Measurements from ENCODE around the gene COL27A1.

DNA sequence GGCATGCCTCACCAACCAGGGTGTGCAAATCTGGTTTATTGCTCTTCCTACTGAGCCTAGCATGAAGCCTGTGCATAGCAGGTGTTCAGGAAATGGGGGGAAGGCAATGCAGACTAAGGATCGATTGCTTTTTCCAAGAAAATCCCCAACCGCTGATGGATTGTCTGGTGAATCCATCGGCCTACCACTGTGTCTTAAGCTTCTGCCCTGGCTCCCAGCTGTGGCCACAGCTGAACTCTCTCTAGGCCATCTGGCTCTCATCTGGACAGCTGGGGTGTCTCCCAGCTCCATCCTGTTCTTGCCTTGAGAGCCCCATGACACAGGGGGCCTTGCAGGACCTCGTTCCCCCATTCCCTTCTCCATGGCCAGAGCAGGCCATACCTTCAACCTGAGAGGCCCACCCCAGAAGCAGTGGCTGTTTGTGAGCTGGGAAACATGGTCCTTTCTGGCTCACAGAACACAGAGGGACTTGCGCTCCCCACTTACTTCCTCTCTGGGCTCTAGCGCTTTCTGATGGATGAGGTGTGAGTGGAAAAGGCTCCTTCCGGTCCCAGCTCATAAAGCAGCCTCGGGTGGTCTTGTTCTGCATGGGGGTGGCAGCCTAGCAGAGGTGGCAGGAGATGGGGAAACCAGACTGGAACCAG lies 41.8 kb downstream of the COL27A1 start:
- TF ChIP-seq, protein P1, sequence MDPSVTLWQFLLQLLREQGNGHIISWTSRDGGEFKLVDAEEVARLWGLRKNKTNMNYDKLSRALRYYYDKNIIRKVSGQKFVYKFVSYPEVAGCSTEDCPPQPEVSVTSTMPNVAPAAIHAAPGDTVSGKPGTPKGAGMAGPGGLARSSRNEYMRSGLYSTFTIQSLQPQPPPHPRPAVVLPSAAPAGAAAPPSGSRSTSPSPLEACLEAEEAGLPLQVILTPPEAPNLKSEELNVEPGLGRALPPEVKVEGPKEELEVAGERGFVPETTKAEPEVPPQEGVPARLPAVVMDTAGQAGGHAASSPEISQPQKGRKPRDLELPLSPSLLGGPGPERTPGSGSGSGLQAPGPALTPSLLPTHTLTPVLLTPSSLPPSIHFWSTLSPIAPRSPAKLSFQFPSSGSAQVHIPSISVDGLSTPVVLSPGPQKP (IDR thresholded peaks at IDR 0.05; ENCODE audit: low read depth, low read length) = no peak
- TF ChIP-seq, protein P2, sequence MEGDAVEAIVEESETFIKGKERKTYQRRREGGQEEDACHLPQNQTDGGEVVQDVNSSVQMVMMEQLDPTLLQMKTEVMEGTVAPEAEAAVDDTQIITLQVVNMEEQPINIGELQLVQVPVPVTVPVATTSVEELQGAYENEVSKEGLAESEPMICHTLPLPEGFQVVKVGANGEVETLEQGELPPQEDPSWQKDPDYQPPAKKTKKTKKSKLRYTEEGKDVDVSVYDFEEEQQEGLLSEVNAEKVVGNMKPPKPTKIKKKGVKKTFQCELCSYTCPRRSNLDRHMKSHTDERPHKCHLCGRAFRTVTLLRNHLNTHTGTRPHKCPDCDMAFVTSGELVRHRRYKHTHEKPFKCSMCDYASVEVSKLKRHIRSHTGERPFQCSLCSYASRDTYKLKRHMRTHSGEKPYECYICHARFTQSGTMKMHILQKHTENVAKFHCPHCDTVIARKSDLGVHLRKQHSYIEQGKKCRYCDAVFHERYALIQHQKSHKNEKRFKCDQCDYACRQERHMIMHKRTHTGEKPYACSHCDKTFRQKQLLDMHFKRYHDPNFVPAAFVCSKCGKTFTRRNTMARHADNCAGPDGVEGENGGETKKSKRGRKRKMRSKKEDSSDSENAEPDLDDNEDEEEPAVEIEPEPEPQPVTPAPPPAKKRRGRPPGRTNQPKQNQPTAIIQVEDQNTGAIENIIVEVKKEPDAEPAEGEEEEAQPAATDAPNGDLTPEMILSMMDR (IDR thresholded peaks at IDR 0.05) = no peak
- TF ChIP-seq POLR2AphosphoS2 (conservative IDR thresholded peaks at IDR 0.05; ENCODE audit: low read length) (no peak), FOXS1 (CRISPR knock-in tag; IDR thresholded peaks at IDR 0.05) (no peak), POLR2A (IDR thresholded peaks at IDR 0.05; ENCODE audit: low read length) (no peak), MYC (IDR thresholded peaks at IDR 0.05; ENCODE audit: borderline replicate concordance, low read length) (no peak), EP300 (IDR thresholded peaks at IDR 0.05) (no peak)
- TF ChIP-seq, protein P3, sequence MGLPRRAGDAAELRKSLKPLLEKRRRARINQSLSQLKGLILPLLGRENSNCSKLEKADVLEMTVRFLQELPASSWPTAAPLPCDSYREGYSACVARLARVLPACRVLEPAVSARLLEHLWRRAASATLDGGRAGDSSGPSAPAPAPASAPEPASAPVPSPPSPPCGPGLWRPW (IDR thresholded peaks at IDR 0.05) = no peak
- TF ChIP-seq, protein P4, sequence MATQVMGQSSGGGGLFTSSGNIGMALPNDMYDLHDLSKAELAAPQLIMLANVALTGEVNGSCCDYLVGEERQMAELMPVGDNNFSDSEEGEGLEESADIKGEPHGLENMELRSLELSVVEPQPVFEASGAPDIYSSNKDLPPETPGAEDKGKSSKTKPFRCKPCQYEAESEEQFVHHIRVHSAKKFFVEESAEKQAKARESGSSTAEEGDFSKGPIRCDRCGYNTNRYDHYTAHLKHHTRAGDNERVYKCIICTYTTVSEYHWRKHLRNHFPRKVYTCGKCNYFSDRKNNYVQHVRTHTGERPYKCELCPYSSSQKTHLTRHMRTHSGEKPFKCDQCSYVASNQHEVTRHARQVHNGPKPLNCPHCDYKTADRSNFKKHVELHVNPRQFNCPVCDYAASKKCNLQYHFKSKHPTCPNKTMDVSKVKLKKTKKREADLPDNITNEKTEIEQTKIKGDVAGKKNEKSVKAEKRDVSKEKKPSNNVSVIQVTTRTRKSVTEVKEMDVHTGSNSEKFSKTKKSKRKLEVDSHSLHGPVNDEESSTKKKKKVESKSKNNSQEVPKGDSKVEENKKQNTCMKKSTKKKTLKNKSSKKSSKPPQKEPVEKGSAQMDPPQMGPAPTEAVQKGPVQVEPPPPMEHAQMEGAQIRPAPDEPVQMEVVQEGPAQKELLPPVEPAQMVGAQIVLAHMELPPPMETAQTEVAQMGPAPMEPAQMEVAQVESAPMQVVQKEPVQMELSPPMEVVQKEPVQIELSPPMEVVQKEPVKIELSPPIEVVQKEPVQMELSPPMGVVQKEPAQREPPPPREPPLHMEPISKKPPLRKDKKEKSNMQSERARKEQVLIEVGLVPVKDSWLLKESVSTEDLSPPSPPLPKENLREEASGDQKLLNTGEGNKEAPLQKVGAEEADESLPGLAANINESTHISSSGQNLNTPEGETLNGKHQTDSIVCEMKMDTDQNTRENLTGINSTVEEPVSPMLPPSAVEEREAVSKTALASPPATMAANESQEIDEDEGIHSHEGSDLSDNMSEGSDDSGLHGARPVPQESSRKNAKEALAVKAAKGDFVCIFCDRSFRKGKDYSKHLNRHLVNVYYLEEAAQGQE (IDR thresholded peaks at IDR 0.05) = no peak
- TF ChIP-seq, protein P5, sequence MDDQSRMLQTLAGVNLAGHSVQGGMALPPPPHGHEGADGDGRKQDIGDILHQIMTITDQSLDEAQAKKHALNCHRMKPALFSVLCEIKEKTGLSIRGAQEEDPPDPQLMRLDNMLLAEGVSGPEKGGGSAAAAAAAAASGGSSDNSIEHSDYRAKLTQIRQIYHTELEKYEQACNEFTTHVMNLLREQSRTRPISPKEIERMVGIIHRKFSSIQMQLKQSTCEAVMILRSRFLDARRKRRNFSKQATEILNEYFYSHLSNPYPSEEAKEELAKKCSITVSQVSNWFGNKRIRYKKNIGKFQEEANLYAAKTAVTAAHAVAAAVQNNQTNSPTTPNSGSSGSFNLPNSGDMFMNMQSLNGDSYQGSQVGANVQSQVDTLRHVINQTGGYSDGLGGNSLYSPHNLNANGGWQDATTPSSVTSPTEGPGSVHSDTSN (IDR thresholded peaks at IDR 0.05) = no peak

All from A549 (cell line).